ENCODE measurements around the gene PMS1.
"Not testable (repeated sequence)": the region's sequence is repeated elsewhere in the genome, so short reads cannot be mapped to it uniquely, and the experiment has no call there.

Gene PMS1

DNA sequence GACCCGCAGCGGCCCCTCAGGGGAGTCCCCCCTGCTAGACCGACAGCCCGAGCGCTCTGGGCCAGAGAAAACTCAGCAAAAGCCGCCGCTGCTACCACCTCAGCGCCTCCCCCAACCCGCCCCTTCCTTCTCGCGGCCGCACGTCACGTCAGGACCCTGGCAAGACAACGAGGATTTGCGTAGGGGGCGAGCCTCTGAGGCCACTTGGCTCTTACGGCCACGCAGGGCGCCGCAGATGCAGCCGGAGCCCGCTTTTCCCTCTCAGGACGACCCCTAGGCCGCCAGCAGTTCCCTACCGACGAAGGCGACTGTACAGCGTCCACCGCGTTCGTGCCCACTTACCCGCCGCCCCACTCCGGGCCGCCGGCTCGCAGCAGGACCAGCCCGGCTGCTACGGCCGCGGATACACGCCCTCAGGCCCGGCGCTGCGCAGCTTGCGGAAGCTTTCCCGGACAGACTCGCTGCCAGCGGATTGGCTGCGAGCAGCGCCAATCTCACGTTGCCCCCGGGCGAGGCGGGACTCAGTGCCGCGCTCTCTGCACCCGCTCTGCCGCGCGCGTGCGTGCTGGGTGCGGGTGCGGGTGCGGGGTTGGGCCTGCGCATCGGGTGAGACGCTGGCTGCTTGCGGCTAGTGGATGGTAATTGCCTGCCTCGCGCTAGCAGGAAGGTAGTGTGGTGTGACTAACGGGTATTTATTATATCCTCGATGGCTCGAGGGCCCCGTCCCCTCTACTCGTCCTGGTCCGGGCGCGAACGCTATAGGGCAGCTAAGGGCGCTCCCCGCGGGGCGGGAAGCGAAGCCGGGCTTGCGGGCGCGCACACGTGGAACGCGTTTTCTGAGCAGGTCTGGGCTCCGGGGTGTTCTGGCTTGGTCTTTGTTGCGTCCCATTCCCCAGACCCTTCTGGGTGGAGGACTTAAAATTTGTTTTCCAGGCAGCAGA is at the start of gene PMS1, which contains the start of gene ORMDL1:
TSS of gene PMS1 (plus strand) at position 524 of the 941 bp plus-strand sequence. CDS start 7,360 bp downstream, outside the sequence.
TSS of gene ORMDL1 (minus strand) at position 413 of the 941 bp plus-strand sequence. CDS start 1,744 bp downstream, outside the sequence.
- FAIRE-seq: no peak

GRCh38 chr2:189751080-189751658 is 33.1 kb upstream of the PMS1 start:
- FAIRE-seq: peak; percentile 87

DNA sequence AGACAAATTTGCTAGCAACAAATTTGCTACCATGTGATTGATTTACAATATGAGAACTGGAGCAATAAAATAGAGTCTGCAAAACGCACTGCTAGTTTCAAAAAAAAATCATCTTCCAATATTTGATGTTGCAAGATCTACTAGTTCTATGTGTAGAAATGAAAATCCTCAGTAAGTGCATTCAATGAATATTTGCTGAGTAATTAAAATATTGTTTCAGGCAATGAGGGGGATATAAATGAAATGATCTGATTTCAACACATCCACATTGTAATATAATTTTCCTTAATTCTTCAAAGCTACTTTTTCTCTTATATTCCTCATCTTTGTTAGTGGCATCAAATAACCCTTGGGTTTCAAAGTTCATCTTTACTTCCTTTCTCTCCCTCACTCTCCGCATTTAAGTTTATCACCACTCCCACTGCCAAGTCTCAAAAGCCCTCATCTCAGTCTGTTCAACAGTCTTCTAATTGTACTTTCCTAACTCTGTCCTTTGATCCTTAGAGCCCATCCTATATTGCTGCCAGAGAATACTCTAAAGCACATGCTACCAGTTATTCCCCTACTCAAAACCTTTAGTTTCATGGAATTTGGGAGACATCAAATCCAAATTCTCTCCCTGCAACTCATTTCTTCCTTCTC is 27.8 kb upstream of the PMS1 start:
- no peak for FAIRE-seq

GRCh38 chr2:189760154-189760553 is 24.1 kb upstream of the PMS1 start:
- not testable (repeated sequence) for FAIRE-seq

GRCh38 chr2:189762229-189762550 is 22.1 kb upstream of the PMS1 start:
- no peak for FAIRE-seq

DNA sequence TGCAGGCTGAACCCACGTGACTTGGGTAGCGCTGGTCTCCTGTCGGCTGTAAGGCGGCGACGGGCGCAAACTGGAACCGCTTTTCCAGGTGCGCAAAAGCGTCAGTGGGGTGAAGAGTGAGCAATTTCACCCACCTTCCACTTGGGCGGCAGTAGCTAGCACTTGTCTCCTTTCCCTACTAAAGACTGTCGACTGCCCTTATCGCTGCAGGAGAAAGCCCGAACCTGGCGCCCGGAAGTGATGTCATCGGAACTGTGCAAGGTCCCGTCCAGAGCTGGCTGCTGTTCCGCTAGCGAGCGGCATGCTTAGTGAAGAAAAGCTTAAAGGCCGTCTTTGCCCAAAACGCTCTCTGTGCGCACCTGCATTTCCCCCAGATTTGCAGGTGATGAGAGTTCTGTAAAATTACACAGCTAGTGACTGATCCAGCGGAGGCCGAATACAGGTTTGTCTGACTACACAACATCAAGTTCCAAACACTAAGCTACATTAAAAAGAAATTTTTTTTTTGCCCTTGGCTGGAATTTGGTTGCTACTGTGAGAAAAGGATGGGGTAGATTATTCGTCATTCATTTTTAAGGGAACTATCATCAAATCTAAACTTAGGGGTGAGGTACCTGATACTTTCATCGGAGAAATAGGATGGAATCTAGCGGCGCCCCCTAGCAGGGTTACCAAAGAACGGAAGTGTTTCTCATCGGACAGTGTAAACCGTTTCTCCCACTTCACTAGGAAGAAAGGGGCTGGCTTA is 21.5 kb upstream of the PMS1 start, which contains the start of gene OSGEPL1:
TSS of gene OSGEPL1 (minus strand) at position 242 of the 748 bp plus-strand sequence. CDS start 1,152 bp downstream, outside the sequence.
- peak; percentile 90 for FAIRE-seq

DNA sequence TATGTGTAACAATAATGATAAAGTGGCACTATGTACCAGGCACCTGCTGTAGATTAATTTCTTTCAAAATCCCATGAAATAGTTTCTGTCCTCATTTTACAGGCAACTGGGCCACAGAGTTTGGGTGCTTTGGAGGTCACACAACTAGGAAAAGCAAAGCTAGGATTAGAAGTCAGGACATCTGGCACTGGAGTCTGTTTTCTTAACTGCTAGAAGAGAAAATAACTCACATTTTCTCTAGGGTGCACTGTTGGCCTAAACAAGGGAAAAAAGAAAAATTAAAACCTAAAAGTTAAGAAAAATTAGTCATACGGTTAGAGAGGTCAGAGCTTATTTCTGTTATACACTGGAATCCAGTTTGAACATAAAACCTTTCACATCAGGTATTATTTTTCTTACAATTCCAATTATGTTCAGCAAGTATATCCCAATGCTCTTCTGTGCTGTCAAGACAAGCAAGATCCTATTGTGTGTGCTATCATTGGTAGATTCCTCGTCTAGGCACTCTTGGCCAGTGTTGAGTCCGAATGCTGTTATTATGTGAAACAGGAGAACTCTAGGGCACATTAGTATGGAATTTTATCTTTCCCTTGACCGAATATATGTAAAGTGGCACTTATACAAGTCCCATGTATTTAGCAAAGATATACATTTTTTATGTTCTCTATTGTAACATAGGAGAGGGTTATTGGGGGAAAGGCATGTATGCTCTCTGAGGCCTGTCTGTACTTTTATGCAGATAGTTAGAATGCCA is 20.2 kb upstream of the PMS1 start:
- no peak for FAIRE-seq

DNA sequence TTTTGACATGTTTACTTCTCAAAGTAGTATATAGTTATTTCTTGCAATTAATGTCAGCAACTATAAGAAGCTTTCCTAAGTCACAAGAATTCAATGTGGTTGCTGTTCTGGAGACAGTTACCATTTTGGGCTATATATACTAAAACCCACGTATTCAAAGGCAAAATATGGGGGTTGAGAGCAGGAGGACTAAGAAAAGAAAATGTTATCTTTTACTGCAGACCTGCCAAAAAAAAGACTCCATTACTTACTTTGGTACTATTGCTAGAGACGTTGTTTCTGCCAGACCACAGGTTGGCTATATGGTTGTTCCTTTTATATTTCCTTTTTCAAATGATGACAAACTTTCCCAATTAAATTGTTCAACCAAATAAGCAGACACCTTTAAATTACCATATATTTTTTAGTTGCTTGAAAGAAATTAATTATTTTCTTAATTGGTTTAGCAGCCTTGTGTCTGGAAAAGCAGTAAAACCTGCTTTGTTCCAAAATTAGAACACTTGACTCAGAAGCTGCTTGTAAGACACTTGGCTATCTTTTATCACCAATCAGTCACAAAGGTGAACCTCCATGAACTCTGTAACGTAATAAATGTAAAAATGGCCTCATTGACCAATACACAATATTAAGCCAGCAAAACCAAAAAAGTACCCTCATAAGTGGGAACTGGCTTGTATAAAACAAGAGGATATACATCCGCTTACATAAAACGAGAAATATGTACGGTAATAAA is 13.5 kb upstream of the PMS1 start:
- no peak for FAIRE-seq

GRCh38 chr2:189772212-189772611 is 12.0 kb upstream of the PMS1 start:
- FAIRE-seq: no peak

GRCh38 chr2:189782221-189782671 is 2.0 kb upstream of the PMS1 start:
- no peak for FAIRE-seq

- FAIRE-seq: no peak
These were observed 761 bp upstream of the PMS1 start for GRCh38 chr2:189783451-189783926.

- no peak for FAIRE-seq
These were observed 7.2 kb downstream of the PMS1 start for GRCh38 chr2:189791338-189792042.

GRCh38 chr2:189794310-189794709 is 10.1 kb downstream of the PMS1 start:
- FAIRE-seq: no peak

GRCh38 chr2:189797902-189798301 is 13.7 kb downstream of the PMS1 start:
- FAIRE-seq: no peak

DNA sequence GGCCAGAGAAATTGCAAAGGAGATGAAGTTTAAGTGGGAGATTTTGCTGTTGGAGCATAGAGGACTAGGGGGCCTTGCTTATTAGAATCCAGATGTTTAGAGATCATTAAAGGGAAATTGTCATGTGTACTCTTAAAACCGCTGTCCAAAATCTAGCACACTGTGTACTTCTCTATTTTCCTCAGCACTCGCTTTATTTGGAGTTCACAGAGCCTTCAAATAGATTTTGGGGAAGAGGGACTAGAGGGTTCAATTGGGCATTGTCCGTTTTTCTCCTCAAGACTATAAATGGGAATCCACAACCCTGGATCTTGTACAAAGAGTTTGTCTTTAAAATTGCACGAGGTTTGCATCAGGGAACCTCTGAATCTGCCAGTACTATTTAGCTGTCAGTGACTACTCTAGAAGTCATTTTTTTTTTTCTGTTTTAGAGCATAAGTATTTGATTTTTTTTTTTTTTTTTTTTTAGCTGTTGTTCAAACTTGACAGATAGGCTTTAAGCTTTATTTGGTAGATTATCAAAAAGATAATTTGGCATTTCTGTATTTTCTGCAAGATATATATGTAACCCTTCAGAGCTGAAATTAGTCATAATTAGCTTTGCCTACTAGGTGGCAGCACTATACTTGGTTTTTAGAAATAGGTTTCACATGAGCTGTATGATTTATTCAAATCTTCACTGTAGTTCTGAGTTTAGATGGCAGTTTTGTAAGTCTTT is 14.2 kb downstream of the PMS1 start:
- FAIRE-seq: peak; percentile 91

DNA sequence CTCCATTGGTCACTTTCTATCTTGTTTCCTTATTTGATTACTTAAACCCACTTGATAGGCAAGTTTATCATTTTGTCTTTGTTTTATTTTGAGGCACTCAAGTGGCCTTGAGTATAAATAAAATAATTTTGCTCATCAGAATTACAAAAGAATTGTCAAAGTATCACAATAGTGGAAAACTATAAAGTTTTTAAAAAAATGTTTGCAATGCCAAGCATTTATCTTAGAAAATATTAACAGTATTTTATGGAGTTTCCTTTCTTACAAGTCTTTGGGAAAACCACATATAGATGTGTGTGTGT is 14.7 kb downstream of the PMS1 start:
- no peak for FAIRE-seq

DNA sequence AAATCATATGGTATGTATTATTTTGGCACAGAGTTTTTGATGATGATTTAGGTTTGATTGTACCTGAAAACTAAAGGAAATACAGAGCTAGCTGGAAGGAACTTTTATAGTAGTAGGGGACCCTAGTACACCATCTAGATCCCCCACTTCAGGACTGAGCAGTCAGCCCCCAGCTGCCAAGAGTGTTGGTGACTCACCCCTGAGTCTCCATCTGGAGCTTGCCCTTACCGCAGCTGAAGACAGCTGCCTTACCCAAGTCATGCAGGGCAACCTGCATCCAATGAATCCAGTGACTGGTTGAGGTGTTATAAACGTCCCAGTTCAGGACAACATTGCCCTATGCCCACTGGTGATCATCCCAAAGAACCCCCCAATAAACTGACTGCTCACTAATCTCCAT is 15.3 kb downstream of the PMS1 start:
- FAIRE-seq: no peak

- FAIRE-seq: no peak
These were observed 18.2 kb downstream of the PMS1 start for GRCh38 chr2:189802396-189802912.

- no peak for FAIRE-seq
These were observed 19.2 kb downstream of the PMS1 start for GRCh38 chr2:189803431-189803830.

Measured in islet of Langerhans (tissue), 1 donor.